GM18907 (cell line): Measurements from ENCODE around the gene PPP1R14D.
A peak's percentile ranks its signal among the peaks of the same experiment; 100 is the strongest.
"Not testable (repeated sequence)": the region's sequence is repeated elsewhere in the genome, so short reads cannot be mapped to it uniquely, and the experiment has no call there.

ENCODE experiments used
- ATAC-seq: cut with Tn5 transposase; IDR thresholded peaks from one replicate; pipeline ENCODE4 v1.9.1; 2021; ENCODE audit warnings: mild to moderate bottlenecking, moderate library complexity; ENCODE audit not compliant: unreplicated experiment

PPP1R14D gene, protein sequence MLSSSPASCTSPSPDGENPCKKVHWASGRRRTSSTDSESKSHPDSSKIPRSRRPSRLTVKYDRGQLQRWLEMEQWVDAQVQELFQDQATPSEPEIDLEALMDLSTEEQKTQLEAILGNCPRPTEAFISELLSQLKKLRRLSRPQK

DNA sequence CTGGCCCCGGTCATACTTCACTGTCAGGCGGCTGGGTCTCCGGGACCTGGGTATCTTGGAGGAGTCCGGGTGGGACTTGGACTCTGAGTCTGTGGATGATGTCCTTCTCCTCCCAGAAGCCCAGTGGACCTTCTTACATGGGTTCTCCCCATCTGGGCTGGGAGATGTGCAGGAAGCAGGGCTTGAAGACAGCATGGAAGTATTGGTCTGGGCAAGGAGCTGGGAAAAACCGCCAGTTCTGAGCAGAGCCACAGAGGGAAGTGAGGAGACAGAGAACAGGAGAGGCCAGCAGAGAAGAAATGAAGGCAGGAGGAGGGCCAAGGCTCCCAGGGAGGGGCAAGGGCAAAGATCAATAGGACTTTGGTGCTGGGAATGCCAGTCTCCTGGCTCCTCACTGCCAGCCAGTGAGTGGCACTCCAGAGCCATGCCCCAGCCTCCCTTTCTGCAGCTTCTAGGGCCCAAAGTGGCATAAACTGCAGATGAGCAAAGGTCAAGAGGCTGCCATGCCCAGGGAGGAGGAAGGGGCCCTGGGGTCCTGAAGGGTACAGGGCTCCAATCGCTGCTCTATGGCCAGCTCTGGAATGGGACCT lies at the start of gene PPP1R14D:
Gene PPP1R14D, minus strand, starts transcription at position 262 of the 590 bp plus-strand sequence. Its CDS starts 67 bp downstream, at position 195.
- no peak for ATAC-seq

- ATAC-seq: no peak
Measured at GRCh38 chr15:40877694-40878093, 49.2 kb upstream of the PPP1R14D start.

DNA sequence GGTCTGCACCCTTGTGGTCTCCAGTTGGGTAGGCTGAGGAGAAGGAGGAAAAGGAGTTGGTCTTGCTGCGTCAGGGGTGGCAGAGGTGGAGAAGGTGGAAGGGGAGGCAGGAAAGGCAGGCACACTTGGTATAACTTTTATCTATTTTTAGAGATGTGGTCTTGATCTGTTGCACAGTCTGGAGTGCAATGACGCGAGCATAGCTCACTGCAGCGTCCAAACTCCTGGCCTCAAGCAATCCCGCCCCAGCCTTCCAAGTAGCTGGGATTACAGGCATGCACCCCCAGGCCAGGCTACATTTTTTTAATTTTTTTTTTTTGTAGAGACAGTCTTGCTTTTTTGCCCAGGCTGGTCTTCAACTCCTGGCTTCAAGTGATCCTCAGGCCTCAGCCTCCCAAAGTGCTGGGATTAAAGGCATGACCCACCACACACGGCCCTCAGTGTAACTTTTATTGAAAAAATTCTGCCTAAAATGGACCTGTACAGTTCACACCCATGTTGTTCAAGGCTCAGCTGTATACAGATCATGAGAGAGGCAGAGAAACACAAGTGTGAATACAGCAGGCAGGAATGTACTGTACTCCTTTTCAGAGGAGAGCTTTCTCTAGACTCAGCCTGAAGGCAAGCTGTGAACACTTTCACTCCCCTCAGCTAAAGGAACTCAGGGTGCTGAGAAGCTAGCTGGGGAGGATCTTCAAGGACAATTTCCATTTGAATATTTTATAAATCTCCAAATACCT lies 47.7 kb upstream of the PPP1R14D start:
- no peak for ATAC-seq

DNA sequence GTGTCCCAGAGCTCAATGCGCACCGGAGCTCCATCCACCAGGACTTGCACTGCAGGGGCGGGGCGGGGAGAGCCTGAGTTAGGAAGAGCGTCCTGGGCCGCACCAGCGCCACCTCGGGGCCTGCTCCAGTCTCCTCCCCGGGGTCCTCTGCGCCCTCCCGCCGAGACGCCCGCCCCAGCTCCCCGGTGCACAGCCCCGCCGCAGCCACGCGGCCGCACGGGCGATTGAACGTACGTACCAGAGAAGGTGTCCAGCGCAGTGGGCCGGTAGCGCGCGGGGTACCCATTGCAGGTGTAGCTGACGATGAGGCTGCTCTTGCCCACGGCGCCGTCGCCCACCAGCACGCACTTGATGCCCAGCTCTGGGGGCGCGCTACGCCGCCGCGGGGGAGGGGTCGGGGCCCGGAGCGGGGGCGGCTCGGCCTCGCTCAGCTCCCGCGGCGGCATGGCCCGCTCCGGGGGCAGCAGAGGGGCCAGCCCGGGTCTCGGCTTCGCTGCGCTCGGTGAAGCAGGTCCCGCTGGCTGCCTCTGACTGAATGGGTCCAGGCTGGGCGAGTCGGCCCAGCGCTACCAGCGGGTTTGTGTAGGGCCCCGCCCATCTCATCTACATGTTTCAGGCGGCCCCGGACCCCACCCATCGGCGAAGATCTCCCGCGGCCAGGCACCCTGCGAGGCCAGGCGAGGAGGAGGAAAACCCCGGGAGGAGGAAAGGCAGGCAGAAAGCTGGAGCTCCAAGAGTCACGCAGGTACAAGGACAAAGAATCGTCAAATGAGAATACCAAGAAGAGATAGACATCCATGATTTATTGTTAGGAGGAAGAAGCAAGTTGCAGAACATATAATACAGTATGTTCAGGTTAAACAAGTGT lies 45.4 kb upstream of the PPP1R14D start, which contains the start of gene RHOV:
Gene RHOV, minus strand, starts transcription at position 541 of the 868 bp plus-strand sequence. Its CDS starts 95 bp downstream, at position 446.
- ATAC-seq: peak; percentile 48

DNA sequence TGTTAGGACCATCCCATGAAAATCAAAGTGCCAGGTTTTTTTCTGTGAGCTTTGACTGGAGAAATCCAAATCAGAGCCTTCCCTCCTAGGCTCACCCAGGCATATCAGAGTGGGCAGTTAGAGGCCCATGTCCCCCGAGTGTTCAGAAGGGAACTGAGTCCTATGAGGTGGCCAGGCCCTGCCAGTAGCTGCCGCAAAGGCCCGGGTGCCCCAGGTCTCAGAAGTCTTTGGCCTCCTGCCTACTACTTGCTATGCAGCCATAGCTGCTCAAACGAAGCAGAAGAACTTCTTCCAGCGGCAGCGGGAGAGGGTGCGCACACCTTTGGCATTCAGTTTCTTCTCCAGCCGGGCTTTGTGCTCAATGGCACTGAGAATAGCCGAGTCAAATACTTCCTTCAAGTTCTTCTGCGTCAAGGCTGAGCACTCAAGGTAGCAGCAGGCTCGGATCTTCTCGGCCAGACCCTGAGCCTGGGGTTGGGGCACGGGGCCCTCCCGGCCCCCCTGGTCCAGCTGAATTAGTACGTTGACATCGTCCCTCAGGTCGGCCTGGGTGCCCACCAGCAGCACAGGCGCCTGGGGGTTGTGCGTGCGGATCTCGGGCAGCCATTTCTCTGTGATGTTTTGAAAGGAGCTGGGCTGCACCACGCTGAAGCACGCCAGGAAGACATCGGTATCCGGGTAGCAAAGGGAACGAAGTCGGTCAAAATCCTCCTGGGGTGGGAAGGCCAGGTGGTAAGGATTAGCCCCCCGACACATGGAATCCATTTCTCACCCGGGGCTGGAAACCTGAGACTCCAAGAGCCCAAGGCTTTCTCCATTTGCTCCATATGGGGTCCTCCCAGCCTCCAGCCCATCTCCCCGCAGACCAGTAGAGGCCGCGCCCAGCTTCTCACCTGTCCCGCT lies 44.5 kb upstream of the PPP1R14D start:
- no peak for ATAC-seq

- peak; percentile 39 for ATAC-seq
Measured at GRCh38 chr15:40871749-40872617, 43.5 kb upstream of the PPP1R14D start.

DNA sequence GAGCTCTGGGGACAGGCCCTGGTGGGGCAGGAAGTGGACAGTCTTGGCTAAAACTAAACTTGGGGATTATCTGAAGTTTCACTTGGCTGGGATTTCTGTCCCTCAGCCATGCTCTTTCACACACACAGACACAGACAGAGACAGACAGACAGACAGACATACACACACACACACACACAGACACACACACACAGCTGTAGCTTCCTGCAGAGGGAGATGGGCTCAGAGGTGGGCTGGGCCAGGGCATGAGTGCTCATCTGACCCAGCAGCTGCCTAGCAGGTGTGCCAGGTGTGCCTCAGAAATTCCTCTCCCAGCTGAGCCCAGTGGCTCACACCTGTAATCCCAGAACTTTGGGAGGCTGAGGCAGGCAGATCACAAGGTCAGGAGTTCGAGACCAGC lies 42.2 kb upstream of the PPP1R14D start:
- no peak for ATAC-seq

DNA sequence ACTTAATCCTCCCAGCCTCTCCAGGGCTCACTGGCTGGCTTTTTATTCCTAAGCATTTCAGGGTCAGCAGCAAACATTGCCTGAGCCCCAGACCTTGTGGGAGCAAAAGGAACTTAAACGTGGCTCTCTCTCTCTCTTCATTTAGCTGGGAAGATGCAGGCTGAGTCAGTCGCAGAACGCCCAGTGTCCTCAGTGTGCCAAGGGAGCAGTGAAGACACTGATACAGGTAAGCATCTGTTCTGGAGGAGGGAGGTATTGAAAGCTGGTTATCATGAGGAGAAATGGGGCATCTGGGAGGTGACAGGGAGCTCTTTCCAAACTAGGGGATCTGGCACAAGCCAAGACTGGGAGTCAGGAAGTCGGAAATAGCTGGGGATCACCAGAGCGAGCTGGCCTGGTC lies 41.2 kb upstream of the PPP1R14D start:
- no peak for ATAC-seq

GRCh38 chr15:40867199-40867598 lies 38.7 kb upstream of the PPP1R14D start:
- no peak for ATAC-seq

- ATAC-seq: no peak
Measured at GRCh38 chr15:40863660-40864270, 35.3 kb upstream of the PPP1R14D start.

DNA sequence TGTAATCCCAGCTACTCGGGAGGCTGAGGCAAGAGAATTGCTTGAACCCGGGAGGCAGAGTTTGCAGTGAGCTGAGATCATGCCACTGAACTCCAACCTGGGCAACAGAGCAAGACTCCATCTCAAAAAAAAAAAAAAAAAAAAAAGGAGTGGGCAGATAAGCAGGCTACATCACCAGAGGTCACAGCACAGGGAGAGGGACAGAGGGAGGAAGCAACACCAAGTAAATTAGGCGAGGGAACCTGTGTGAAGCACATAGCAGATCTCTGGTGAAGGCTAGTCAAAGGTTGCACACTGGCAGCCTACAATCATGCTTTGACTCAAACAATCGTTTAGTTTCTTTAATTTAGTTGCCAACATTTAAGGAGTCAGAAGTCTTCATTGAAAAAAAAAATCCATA lies 32.6 kb upstream of the PPP1R14D start:
- not testable (repeated sequence) for ATAC-seq

GRCh38 chr15:40859206-40859851 lies 30.8 kb upstream of the PPP1R14D start:
- peak; percentile 57 for ATAC-seq

GRCh38 chr15:40858706-40859105 lies 30.2 kb upstream of the PPP1R14D start:
- ATAC-seq: no peak

DNA sequence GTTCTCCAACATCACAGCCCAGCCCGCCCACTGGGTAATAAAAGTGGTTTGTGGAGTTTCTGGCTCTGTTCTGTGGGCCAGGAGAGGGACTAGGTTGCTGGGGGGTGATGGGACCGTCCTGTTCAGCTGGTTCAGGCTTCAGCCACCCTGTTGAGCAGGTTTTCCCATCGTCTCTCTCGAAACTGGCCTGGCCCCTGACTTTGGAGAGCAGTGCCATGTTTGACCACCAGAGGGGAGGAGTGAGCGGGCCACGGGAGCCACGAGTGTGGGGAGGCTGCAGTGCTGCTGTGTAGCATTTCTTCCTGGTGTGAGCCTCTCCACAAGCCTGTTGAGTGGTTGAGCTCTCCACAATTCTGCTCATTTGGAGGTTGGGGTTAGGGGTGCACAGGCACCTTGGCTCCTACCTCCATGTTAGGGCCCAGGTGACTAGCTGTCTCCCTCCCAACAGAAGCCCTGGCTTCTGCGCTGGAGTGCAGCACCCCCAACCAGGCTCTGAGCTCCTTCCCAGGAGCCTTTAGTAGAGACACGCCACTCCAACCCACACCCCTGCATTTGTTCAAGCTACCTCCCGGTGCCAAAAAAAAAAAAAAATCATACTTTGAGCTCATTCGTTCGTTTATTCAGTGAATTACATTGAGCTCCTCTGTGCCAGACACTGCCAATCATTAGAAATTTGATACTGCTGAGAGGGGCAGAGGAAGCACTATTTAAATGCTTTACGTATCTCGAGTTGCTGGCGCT lies 29.3 kb upstream of the PPP1R14D start:
- ATAC-seq: peak; percentile 66

GRCh38 chr15:40856746-40857145 lies 28.2 kb upstream of the PPP1R14D start:
- no peak for ATAC-seq

- ATAC-seq: no peak
Measured at GRCh38 chr15:40855706-40856234, 27.3 kb upstream of the PPP1R14D start.

DNA sequence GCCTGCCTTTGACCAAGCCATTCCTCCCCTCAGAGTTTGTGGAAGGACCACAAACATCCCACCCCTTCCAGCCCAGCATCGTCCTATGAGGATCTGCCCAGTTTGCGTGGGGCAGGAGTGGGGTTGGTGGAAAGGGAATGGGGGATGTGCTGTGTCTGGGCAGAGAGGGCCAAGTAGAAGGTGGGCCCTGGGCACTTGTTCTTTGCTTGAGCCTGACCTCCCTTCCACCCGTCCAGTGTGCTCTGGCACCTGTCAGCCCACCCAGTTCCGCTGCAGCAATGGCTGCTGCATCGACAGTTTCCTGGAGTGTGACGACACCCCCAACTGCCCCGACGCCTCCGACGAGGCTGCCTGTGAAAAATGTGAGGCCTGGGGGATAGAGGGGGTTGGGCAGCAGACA lies 25.7 kb upstream of the PPP1R14D start:
- no peak for ATAC-seq
